Activated gamma-delta T cell treated with anti-CD3 and anti-CD28 coated beads, Interleukin-2, amount 50 U/mL, for 16 hours (primary cell): ENCODE data around the gene POU5F1.
"Not testable (repeated sequence)": the region's sequence is repeated elsewhere in the genome, so short reads cannot be mapped to it uniquely, and the experiment has no call there.

Source experiments
- DNase-seq: peaks from one replicate; pipeline ENCODE4 v3.0.0-alpha.2; 2020; ENCODE audit warnings: low read depth

Gene POU5F1

DNA sequence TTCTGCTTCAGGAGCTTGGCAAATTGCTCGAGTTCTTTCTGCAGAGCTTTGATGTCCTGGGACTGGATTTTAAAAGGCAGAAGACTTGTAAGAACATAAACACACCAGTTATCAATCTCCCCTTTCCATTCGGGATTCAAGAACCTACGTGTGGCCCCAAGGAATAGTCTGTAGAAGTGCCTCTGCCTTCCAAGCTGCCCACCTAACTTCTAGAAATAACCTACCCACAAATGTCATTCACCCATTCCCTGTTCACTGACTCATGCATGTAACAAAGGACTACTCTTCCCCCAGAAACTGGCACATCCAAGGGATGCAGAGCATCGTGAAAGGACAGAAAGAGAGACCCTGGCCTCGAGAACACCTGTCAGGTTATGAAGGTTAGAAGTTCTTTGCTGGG, 4.5 kb downstream of the POU5F1 start:
- DNase-seq: no peak

GRCh38 chr6:31165064-31165832, 5.2 kb downstream of the POU5F1 start:
- not testable (repeated sequence) for DNase-seq

- DNase-seq: not testable (repeated sequence)
Measured at GRCh38 chr6:31164475-31165063, 5.9 kb downstream of the POU5F1 start.

GRCh38 chr6:31163922-31164321, 6.6 kb downstream of the POU5F1 start:
- DNase-seq: no peak

DNA sequence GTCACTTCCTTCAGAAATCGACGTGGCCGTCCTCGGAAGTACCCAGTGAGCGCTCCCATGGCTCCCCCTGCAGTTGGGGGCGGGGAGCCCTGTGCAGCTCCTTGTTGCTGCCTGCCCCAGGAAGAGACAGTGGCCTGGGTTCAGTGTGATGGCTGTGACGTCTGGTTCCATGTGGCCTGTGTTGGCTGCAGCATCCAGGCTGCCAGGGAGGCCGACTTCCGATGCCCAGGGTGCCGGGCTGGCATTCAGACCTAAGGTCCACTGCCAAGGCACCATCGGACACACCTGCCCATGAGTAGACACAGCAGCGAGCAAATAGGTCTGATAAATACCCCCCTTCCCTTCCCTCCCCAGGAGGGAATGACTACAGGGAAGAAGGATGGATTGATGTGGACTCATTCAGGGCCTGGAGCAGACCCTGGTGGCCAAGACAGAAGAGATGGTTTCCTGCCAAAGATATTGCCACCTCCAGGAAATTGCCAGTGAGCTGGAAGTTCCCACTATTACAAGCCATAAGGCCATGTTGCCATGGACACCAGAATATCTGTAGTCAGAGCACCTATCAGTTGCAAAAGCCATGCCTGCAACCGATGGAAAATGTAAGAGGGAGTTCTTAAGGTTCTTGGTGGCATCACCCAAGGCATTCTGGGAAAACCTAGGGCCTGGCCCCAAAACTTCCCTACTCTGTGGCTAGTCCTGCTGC, 7.9 kb downstream of the POU5F1 start:
- no peak for DNase-seq

DNA sequence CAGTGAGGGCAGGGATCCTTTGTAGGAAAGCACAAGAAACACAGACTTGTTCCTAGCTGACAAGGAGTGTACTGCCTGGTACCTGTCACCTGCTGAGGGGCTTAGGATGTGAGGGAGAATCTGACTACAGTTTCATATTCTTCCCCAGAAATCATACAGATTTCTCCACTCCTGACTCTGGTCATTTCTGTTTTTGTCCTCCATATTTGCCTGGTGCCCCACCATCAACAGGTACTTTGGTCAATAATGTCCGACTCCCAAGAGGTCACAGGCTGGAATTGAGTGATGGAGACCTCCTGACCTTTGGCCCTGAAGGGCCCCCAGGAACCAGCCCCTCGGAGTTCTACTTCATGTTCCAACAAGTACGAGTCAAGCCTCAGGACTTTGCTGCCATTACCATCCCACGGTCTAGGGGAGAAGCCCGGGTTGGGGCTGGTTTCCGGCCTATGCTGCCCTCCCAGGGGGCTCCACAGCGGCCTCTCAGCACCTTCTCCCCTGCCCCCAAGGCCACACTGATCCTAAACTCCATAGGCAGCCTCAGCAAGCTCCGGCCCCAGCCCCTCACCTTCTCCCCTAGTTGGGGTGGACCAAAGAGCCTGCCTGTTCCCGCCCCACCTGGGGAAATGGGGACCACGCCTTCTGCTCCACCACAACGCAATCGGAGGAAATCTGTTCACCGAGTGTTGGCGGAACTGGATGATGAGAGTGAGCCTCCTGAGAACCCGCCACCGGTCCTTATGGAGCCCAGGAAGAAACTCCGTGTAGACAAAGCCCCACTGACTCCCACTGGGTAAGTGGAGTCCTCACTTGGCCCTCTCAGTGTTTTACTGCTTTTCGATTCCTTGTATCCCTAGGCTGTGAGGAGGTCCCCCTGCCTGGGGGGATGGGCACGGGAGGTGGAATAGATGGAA, 9.0 kb downstream of the POU5F1 start:
- no peak for DNase-seq

- DNase-seq: no peak
Measured at GRCh38 chr6:31158863-31159855, 11.3 kb downstream of the POU5F1 start.

DNA sequence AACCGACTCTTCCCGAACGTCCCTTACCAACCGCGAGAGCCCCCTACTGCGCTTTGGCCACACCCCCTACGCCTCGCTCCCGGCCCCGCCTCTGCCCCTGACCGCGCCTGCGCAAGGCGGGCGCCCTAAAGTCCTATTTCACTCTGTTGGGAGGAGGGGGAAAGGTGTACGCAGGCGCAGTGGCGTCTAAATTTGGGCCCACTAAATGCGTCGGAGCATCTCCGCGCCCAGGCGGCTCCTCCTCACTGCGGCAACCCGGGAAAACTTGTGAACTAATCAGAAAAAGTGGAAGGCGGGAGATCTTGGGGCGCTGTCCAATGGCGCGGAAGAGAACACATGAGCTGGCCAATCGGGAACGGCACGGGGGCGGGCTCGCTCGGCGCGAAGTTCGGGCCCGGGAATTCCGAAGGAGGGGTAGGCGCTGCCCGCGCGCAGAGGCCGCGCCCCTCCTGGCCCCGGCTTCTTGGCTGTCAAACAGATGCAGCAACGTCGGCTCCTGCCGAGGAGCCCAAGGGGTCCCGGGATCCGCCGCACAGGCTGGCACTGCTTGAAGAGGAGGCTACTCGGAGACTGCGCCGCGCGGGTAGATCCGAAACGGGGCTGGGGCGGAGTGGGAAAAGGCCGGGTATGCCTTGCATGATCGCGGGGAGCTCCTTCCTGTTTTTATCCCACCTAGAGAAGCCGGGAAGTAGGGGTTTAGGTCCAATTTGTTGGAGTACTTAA, 12.2 kb downstream of the POU5F1 start, which contains the start of gene TCF19:
Gene TCF19 (plus strand): TSS at position 450 of the 723 bp plus-strand sequence. CDS start 881 bp downstream, outside the sequence.
- DNase-seq: peak; percentile 100

- no peak for DNase-seq
Measured at GRCh38 chr6:31157513-31158139, 12.9 kb downstream of the POU5F1 start, which contains the start of gene CCHCR1. Gene CCHCR1, minus strand, starts transcription at chr6:31157802. Its CDS starts 202 bp downstream, at chr6:31157600.

DNA sequence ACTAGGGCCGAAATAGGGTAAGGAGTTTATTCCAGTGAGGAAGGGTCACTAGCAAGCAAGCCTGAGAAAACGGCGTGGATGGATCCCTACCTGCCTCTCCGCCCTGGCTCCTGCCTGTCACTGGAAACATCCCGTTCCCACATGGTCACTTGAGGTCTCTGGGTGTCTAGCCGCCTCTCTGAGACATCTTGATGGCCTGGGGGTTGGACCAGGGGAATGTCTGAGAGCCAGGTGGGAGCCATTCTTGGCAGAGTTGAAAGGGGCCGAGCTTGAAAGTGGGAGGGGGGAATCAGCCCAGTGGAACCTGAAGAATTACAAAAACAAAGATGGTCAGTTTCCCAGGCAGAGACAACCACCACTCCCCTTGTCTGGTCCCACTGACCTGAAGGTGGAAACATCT, 13.8 kb downstream of the POU5F1 start:
- no peak for DNase-seq

- DNase-seq: no peak
Measured at GRCh38 chr6:31154436-31154835, 16.0 kb downstream of the POU5F1 start.

DNA sequence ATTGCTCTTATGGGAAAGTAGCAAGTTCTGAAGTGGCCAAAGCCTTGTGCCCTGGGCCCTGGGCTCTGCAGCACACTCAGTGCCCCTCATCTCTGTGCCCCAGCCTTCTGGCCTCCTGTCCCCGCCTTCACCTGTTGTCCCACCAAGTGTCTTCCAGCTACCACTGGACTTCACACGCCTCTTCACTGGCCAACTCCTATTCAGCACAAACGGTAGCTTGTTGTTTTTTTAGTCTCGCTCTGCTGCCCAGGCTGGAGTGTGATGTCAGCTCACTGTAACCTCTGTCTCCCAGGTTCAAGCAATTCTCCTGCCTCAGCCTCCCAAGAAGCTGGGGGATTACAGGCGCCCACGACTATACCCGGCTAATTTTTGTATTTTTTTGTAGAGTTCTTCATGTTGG, 17.7 kb downstream of the POU5F1 start:
- DNase-seq: no peak

DNA sequence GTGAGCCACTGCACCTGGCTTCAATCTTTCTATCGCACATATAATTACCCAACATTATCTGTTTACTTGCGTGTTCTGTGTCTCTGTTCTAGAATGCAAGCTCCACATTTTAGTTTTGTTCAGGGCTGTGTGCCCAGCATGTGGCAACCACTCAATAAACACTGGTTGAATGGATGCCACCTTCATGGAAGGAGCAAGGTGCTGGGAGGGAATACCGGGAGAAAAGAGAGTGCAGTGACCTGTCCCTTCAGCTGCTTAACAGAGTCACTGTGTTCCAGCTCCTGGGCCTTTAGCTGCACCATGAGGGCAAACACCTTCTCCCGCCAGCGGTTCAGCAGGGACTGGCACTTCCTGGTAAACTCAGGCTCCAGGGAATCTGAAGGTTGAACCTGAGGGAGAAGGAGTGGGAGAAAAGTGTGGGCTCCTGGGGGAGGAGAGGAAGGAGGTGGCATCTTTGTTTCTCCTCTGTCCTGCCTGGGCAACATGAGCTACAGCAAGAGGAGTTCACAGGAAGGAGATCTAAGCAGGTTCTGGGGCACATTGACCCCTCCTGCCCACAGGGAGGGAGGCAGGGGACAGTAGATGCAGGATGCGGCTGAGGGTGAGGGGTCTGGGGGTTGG, 20.5 kb downstream of the POU5F1 start:
- DNase-seq: no peak

GRCh38 chr6:31145386-31145785, 25.1 kb downstream of the POU5F1 start:
- DNase-seq: no peak

DNA sequence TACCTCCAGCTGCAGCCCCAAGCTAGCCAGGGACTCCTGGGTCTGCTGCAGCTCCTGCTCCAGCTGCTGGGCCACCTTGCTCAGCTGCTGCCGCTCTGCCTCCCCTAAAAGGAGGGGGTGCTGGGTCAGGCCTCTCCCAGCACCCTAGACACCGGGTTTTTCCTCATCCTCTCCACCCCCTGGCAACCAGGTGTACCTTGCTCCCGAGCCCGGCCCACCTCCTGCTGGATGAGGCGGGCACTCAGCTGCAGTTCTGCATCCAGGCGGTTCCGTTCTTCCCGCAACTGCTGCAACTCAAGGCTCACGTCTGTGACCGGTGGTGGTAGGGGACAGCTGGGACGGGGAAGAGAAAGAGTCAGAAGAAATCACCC, 25.5 kb downstream of the POU5F1 start:
- DNase-seq: no peak

DNA sequence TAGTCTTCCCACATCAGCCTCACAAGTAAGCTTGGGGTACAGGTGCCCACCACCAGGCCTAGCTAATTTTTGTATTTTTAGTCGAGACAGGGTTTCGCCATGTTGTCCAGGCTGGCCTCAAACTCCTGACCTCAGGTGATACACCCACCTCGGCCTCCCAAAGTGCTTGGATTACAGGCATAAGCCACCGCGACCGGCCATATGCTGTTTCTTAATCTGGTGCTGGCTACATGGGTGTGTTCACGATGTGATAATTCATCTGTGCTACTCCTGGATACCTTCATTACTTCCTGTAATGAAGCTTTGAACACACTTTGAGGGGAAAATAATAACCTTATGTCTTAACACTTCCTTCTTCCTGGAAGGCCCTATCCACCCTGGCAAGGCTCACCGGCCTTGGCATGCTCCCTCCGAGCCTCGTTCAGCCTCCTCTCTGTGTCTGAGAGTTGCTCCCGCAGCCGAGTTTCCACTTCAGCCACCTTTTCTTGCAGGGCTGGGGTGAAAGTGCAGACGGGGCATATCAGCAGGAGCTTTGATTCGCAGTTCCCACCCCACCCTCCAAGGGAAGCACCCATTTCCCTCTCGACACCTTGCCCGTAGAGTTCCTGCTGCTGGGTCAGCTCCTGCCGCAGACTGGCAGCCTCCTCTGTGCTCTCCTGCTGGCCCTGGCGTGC, 26.0 kb downstream of the POU5F1 start:
- no peak for DNase-seq

DNA sequence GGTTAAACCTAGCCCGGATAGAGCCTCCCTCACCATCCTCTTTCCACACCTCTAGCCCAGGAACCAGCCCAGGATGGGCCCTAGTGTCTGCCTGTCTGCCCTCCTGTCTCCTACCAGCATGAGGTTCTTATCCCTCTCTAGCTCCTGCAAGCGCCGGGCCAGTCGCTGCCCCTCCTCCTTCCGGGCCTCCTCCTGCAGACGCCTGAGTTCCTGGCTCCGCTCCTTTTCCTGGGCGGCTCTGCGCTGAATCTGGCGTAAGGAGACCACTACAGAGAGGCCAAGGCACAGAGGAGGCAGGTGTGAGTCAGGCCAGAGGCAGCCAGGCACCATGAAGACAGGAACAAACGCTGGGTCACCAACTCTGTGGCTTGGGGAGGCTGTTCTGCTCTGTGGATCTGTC, 27.3 kb downstream of the POU5F1 start:
- DNase-seq: no peak

DNA sequence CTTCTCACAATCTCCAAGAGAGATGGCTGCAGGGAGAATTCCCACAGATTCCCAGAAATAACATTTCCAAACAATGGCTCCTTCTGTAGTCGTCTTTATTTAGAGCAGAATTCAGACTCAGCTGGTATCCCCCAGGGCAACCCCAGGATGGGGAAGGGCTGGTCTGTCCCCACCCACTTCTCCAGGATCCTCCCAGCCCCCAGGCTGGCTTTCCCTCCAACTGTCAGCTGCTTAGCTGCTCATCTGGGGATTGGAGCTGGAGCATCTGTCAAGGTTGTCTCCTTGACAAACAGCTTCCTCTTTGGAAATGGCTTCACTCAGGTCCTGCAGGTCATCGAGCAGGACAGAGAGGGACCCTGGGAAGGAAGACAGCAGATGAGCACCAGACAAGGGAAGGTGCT, 28.1 kb downstream of the POU5F1 start:
- DNase-seq: no peak

- no peak for DNase-seq
Measured at GRCh38 chr6:31140643-31141042, 29.8 kb downstream of the POU5F1 start.
